H1 (cell line): ENCODE measurements around the gene UROC1. TPM values are rescaled to one million over a fixed set of nuclear protein-coding genes. Genes with fewer than 3 reads are reported as not detected.

Experiments used
- BRCA1 ChIP-seq: IDR thresholded peaks from 2 replicates; pipeline ENCODE4 v1.6.1; 2012; ENCODE audit warnings: low read depth, low read length, improper control_type of control experiment
- CREB1 ChIP-seq: IDR thresholded peaks from 2 replicates; pipeline ENCODE4 v1.6.1; 2012; ENCODE audit warnings: inconsistent platforms
- EP300 ChIP-seq, 2 experiments: IDR thresholded peaks; 1 replicate in 1 of 2; 2 replicates in 1 of 2; pipeline ENCODE4 v1.6.1; 2011 to 2012; ENCODE audit warnings: low read depth in 2 of 2, low read length in 2 of 2, mild to moderate bottlenecking in 2 of 2, borderline replicate concordance in 1 of 2, inconsistent platforms in 1 of 2, moderate library complexity in 1 of 2
- HDAC2 ChIP-seq, 2 experiments: fragments of 300-600 bp in 1 of 2; sonication (generic) in 1 of 2; IDR thresholded peaks; 2 replicates each; pipeline ENCODE4 v1.6.1; 2011 to 2012; ENCODE audit warnings: low read depth in 2 of 2, low read length in 2 of 2, mild to moderate bottlenecking in 2 of 2, moderate library complexity in 2 of 2, borderline replicate concordance in 1 of 2, inconsistent platforms in 1 of 2
- NANOG ChIP-seq: IDR thresholded peaks from 2 replicates; pipeline ENCODE4 v1.6.1; 2011; ENCODE audit warnings: low read length, low read depth, mild to moderate bottlenecking, inconsistent platforms; ENCODE audit not compliant: insufficient read depth, poor library complexity, severe bottlenecking
- NRF1 ChIP-seq: IDR thresholded peaks from 2 replicates; pipeline ENCODE4 v1.6.1; 2011; ENCODE audit warnings: mild to moderate bottlenecking, low read depth, low read length, improper control_type of control experiment
- RXRA ChIP-seq: IDR thresholded peaks from 2 replicates; pipeline ENCODE4 v1.6.1; 2011; ENCODE audit warnings: low read depth, mild to moderate bottlenecking, low read length, moderate library complexity; ENCODE audit not compliant: insufficient read depth
- polyA plus RNA-seq, 7 experiments: library from polyadenylated mRNA; depleted of rRNA in 3 of 7; stranded (reverse) in 5 of 7; unstranded in 2 of 7; fragments of >200 nt in 5 of 7; fragments of 200-250 nt in 2 of 7; gene quantifications; 1 replicate in 5 of 7; 2 replicates in 1 of 7; 4 replicates in 1 of 7; pipeline versions ENCODE4 v1.2.1 to v1.2.3, GENCODE V29; 2011 to 2013; ENCODE audit warnings: missing spikeins in 2 of 7, mixed read lengths in 2 of 7
- total RNA-seq: library from RNA; stranded (reverse); fragmentation: NEBNext Ultra II Directional; extraction: Animal tissue kit (Norgen Biotek cat#: 25700); gene quantifications from 2 replicates; pipeline ENCODE4 v1.2.1, GENCODE V29; 2021

The UROC1 gene
- total and polyA plus RNA-seq, 2 of the 8 experiments (the other 6 are each of a cell fraction or from before 2014, with no cell fraction given), result 0.03 TPM; not detected in 1

DNA sequence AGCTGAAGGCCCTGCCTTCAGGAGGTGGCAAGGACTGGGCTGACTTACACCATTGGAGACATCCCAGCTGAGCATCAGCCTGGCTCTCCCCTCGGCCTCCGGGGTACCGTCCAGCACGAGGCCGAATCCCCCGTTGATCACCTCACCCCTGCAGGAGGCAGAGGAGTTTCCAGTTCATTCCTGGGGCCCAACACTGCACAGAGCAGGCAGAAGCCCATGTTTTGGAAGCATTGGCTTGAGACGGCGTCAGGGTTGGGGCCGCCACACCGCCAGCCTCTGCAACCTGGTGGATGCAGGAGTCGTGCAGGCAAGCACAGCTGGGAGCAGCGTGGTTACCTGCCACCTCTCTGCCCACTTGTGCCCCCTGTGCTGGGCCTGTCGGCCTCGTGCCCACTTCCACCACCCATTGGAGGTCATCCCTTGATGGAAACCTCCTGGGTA lies 34.2 kb downstream of the UROC1 start (continued):
- TF ChIP-seq CREB1 (no peak), HDAC2 (IDR thresholded peaks at IDR 0.05; ENCODE audit: borderline replicate concordance in 1 of 2, low read depth in 2 of 2, low read length in 2 of 2) (no peak), NRF1 (no peak), BRCA1 (no peak), NANOG (no peak), EP300 (IDR thresholded peaks at IDR 0.05; ENCODE audit: borderline replicate concordance in 1 of 2, low read depth in 2 of 2, low read length in 2 of 2) (no peak), RXRA (no peak)
